AML-193 (cell line): ENCODE results near the gene MMS19.

ENCODE experiments used
- DNase-seq, 2 experiments: peaks; one replicate each; lab custom pipeline; 2025; lab: John Stamatoyannopoulos, UW

The MMS19 gene, protein sequence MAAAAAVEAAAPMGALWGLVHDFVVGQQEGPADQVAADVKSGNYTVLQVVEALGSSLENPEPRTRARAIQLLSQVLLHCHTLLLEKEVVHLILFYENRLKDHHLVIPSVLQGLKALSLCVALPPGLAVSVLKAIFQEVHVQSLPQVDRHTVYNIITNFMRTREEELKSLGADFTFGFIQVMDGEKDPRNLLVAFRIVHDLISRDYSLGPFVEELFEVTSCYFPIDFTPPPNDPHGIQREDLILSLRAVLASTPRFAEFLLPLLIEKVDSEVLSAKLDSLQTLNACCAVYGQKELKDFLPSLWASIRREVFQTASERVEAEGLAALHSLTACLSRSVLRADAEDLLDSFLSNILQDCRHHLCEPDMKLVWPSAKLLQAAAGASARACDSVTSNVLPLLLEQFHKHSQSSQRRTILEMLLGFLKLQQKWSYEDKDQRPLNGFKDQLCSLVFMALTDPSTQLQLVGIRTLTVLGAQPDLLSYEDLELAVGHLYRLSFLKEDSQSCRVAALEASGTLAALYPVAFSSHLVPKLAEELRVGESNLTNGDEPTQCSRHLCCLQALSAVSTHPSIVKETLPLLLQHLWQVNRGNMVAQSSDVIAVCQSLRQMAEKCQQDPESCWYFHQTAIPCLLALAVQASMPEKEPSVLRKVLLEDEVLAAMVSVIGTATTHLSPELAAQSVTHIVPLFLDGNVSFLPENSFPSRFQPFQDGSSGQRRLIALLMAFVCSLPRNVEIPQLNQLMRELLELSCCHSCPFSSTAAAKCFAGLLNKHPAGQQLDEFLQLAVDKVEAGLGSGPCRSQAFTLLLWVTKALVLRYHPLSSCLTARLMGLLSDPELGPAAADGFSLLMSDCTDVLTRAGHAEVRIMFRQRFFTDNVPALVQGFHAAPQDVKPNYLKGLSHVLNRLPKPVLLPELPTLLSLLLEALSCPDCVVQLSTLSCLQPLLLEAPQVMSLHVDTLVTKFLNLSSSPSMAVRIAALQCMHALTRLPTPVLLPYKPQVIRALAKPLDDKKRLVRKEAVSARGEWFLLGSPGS

DNA sequence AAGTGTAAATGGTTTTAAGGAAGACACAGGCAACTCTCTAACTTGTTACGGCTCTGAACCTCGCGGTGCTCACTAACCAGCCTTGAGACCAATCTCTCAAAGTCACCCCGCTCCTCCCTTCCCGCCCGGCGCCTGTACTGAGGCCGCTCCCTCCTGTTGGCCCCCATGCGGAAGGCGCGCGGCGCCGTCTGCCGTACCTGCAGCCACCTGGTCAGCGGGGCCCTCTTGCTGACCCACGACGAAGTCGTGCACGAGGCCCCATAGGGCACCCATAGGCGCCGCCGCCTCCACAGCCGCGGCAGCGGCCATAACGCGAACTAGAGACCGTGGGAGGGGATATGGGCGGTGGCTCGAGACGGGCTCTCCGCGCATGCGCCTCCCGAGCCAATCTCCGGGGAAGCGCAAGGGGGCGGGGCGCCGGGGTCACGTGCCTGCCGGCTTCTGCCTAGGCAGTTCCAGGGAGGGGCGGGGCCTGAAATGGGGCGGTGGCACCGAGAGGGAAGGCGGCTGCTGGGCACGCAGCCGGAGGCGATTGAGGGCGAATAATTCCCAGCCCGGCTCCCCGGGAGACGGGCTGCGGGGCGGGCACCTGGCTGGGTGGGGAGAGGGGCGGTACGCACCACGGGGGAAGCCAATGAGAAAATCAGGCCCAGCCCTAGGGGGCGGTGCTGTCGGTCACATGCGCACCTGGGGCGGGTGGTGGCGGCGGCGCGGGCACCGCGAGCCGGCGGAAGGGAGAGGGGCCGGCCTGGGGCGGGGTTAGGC, at the start of gene MMS19:
MMS19 (minus strand) TSS at position 347 of the 765 bp plus-strand sequence; CDS start at position 309, 38 bp downstream.
- DNase-seq = peak; percentile 91 to 98

DNA sequence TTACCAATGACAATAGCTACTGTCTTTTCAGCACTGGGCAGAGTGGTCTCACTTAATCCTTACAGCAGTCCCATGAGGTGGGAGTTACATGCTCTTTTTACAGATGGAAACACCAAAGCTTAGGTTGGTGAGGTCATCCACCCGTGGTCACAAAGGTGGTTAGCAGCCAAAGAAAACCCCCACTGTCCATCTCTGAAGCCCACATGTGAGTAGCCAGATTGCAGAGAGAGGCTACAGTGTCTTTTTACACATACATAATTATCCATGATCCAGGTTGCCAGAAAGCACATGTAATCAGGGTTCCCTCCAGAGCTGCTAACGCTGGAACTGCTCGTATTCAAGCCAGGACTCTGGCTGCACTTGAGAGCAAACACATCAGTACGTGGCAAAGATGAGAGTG, 49.7 kb upstream of the MMS19 start:
- no peak for DNase-seq

DNA sequence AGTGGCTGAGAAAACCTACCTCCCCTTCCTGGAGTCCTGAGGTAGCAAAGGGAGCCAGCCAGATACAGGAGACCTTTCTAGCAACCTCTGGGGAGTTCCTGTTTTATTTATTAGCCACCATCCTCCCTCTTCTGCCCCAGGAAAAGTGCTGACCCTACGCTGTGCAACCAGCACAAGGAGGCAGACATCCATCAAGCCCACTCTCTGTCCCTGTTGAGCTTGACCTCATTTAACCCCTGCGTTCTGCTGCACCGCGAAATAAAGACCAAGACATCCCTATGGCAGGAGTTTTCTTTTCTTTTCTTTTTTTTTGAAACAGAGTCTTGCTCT, 49.0 kb upstream of the MMS19 start:
- no peak for DNase-seq

DNA sequence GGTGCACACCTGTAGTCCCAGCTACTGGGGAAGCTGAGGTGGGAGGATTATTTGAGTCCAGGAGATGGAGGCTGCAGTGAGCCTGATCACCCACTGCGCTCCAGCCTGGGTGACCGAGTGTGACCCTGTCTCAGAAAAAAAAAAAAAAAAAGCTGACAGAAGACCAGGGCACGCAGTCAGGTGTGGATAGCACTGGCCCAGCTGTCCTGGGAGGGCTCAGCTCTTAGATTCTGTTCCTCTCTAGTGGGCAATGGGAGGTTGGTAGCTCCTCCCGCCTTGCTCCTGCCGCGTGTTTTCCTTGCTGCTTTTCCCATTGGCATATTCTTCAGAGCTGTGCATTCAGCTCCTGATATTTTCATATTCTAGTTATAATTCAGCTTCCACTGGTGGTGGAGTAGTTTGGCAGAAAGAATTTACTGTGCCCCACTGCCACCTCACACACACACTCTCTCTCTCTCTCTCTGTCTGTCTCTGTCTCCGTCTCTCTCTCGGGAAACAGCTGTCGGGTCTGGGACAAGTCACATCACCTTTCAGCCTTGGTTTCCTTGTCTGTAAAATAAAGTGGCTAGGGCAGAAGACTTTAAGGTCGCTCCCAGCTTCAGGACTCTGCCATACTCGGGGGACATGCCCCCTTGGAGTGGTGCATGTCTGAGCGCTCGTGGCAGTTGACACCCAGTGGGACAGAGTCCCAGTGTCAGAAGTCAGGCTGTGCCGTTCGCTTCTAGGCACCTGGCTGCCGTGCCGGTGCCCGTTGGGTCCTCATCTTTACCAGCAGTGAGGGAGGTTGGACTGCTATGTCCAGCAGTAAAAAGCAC, 48.4 kb upstream of the MMS19 start:
- no peak for DNase-seq

DNA sequence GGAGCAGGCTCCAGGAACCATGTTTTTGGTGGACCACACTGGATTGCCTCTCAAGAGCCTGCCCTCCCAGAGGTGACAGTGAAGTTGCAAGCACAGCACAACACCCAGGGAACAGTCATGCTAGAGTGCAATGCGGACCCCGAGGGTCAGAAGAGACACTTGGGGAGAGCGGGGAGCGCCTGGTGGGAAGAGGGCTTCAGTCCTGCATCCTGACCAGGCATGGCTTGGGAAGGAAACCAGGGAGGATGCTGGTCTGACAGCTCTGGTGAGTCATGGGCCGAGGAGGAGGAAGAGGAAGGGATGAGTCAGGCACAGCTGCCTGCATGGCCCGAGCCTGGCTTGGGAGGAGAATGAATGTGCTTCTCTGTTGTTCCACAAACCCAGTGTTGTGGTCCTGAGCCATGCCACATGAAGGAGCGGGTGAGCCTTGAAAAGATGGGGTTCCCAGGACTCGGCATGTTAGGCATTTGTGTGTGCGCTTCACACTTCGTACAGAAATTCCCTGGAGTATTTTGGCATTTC, 44.9 kb upstream of the MMS19 start:
- DNase-seq = peak; percentile 60 to 76

DNA sequence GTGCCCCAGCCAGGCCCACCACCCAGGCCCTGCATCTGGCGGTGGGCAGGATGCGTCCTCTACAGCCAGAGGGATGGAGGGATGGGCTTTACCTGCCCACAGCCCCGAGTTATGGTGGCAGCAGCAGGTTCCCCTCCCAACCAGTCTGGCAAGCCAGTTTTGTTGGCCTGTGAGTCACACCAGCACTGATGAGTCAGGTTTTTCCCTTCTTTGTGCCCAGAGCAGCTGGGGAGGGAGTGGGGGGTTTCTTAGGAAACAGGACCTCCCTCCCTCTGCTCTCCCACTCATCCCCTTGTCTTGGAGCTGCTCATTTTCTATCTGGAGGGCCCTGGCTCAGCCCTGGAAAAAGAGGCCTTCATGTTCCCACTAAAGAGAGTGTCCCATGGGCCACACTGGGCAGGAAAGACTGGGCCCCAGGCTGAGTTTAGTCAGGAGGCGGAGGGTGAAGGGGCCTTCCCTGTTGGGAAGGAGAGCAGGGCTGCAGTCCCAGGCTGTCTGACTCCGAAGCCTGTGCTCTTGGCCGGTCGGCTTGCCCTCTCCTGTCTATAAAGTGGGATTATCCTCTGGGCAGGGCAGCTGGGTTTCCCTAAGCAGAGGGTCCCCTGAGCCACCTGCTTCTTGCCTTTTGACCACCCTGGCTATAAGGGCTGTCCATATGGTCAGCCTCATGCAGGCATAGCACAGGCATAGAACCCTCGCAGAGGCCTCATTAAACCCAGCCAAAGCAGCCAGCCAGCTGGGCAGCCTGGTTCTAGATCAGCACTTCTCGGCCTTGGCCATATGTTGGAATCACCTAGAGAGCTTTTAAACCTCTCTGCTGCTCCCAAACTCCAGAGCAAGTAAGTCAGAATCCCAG, 44.2 kb upstream of the MMS19 start:
- no peak for DNase-seq

DNA sequence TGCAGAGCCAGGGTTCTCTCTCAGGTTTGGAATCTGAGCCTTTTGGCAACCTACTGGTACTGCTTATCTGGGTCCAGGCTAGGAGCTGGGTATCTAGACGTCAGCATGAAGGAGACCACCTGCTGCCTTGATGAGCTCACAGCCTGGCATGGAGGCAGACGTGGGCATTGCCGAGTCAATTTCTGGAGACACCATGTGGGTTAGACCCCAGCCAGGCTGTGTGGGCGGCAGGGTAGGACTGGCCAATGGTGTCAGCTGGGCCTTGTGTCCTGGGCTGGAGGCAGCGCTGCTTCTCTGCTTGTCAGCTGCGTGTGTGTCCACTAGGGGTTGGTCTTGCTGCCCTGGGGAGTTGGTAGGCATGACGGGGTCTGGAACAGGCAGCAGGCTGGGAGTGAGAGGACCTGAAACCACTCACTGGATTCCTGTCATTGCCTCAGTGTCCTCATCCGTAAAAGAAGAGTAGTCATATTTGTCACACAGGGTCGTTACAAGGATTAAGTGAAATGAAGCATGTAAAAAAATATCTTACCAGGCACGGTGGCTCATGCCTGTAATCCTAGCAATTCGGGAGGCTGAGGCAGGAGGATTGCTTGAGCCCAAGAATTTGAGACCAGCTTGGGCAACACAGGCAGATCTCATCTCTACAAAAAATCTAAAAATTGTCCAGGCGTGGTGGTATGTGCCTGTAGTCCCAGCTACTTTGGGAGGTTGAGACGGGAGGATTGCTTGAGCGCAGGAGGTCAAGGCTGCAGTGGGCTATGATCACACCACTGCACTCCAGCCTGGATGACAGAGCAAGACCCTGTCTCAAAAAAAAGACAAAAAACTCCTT, 42.7 kb upstream of the MMS19 start:
- DNase-seq = no peak

DNA sequence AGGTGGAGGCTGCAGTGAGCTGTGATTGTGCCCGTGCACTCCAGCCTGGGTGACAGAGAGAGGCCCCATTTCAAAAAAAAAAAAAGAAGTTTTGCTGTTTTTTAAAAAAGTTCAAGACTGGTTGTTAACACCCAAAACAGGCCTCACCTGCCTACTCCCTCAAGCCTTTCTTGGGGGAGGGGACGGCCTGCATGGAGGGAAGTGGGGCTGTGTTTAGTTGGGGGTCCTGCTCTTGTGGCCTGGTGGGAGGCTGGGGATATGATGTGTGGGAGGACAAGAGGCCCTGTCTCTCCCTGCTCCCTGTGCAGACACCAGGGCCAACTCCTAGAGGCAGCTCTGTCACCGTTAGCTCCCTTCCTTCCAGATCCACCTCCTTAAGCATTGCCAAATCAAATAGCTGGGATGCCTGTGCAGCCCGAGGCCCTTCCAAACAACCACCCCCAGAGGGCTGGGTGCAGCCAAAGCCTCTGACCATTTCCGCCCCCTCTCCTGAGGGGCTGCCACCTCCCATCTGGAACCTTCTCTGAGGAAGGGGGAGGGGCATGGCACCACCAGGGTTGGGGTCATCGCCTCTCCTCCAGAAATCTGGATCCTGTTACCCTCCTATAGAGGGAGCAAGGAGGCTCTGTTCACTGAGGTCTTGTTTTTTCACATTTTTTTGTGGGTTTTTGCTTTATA, 41.4 kb upstream of the MMS19 start:
- DNase-seq = no peak

DNA sequence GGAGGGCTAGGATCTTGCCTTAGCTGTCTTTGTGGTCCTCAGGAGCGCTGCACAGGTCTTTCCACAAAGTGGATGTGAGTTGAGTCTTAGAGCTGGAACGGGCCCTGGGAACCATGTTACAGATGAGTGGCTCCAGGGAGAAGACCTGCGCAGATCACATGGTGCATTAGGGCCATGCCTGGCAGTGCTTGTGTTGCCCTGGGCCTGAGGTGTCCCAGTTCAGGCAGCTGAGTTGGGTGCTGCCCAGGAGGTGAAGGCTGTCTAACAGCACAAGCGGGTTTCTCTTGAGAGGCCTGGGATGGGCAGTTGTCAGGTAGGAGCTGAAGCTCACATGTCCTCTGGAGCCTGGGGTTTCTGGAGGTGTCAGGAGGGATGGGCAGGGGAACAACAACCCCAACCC, 40.6 kb upstream of the MMS19 start:
- DNase-seq = no peak

DNA sequence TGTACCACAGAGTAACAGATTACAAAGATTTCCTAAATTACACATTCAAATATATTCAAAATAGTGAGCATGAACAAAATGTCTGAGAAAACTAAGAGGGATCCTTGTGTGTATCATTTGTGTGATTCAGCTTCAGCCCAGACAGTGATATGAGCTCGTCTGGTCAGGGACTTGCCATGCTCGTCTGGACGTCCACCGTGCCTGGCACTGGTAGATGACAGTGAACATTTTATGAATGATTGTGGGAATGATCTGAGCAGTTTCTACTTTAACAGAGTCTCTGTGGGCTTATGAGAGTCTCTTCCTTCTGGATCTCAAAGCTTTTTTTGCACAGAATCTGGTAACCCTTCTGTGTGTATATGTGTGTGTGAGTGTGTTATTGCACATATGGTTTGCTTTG, 40.2 kb upstream of the MMS19 start:
- DNase-seq = no peak

DNA sequence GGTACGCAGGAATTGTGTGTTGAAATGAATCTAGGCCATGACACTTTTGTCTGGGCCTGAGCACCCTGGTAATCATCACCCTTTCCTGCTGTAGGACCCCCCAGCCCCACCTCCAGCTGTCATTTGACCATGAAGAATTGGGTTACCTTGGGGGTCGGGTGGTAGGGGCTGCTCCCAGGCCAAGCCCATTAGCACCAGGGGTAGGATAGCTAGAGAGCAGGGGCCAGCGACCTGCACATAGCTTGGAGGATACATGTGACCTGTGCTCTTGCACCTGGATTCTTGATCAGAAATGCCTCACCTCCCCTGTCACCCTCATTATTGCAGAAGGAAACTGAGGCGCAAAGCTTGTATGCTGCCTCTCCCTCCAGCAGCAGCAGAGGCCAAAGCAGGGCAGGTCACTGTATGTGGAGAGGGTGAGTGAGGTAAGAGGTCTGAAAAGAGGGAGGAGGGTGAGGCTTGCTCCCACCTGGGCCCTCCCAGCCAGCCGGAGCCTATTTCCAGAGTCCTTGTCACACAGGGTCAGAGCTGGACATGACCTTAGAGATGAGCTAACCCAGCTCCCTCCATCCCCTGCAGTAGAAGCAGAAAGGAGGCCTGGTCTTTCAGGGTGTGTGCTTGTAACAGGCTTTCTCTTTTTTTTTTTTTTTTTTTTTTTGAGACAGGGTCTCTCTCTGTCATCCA, 39.1 kb upstream of the MMS19 start:
- no peak for DNase-seq

DNA sequence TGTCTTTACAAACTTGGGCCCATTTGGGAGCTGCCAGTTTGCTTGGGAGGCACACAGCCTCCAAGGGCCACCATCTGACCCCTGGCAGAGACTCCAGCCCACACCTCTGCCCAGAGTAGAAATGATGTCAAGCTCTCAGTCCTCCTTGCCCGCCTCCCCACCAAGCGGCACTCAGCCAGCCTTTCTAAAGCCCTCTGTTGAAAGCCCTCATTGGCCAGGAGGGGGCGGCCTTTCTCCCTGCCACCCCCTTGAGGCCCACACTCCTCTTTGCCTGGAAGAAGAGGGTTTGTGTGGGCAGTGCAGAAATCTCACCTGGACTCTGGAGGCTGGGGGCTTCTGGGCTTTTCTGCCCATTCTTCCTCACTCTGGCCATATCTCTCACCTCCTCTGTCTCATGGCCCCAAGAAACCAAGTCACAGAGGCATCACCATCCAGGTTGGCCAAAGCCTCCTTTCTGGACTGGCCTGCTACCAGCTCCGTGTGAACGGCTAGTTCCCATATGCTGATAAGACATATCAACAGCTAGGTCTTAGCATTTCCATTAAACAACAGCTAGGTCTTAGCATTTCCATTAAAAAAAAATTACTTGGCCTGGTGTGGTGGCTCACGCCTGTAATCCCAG, 36.6 kb upstream of the MMS19 start:
- DNase-seq = peak; percentile 8 to 23

DNA sequence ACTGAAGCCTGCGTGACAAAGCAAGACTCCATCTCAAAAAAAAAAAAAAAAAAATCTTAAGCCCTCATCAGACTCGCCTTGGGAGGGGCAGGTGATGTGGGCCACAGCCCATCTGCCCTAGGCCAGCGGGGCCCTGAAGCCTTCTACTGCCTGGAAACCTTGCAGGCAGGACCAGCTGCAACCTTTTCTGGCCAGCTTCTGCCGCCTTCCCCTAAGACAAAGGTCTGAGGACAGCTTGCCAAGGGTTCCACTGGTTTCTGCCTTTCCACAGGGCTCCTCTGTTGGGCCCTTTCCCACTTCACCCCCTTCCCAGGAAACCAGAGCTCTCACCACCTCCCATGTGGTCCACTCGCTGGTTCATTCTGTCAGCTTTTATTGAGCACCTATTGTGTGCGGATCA, 35.7 kb upstream of the MMS19 start:
- no peak for DNase-seq

DNA sequence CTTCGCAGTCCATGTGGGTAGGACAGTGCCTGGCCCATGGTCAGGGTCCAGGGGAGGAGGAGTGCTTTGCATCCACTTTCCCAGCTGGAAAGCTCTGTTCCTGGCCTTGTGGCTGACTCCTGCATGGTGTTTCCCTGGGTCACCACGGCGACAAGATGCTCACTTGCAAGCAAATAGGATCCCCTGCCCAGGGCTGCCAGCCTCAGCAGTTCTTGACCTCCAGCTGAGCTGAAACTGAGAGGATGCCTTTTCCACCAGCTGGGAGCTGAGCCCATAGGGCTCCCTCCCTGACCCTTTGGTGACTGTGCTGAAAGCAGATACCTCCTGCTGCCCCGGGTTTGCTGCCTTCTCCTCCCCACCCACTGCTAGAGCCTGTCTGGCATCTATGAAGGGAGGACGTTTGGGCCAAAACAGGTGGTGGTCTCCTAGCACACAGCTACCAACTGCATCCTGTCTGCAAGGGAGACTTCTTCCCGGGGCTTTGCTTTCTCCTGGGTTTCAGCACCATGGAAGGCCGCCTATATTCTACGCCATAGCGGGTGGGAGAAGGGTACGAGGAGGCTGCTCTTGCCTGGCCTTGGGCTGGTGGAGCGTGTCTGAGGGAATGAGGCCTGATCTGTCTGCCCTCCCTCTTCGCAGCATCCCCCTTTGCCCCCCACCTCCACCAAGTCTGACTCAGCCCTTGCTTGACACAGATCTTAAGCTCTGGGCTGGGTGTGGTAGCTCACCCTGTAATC, 34.9 kb upstream of the MMS19 start:
- no peak for DNase-seq

DNA sequence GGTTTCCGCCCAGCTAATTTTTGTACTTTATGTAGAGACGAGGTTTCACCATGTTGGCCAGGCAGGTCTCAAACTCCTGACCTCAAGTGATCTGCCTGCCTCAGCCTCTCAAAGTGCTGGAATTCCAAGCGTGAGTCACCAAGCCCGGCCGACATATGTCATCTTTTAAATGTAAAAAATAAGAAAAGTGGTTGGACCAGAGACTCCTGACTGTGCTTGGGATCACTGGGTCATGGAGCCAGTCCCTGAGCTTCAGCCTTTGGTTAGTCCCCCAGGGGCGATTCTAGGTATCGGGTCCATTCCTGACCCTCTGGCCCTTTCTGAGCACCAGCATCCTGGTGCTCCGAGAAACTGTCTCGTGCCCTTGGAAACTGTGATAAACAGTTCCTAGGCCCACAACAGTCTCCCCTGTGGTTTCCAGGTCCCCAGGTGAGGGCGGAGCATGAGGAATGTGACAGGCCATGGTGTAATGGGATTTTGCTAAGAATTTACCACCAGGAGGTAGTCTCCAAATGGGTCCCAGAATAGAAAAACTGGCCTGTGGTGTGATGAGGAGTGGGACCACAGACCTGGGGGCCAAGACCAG, 33.3 kb upstream of the MMS19 start:
- DNase-seq = no peak

DNA sequence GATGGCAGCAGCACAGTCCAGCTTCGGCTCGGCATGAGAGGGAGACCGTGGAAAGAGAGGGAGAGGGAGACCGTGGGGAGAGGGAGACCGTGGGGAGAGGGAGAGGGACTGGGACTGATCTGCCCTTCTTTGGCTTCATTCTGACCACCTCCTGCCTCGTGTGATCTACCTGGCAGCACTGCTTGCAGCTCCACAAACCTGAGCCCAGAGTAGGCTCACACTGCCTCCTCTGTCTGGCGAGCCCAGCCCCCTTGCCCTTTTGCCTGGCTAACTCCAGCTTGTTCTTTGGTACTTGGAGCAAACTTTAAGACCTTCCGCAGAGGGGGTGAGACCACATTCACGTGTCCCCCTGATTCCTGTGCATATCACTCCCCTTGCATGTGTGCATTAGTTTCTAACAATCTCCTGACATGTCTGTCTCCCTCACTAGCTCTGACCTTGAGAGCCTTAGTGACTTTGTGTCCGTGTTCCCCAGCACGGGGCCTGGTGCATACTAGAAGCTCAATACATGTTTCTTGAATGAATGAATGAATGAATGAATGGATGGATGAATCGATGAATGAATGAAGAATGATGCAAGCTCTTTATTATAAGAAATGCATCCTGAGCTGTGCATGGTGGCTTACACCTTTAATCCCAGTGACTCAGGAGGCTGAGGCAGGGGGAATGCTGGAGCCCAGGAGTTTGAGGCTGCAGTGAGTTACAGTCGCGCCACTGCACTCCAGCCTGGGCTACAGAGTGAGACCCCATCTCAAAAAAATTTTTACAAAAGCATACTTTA, 31.7 kb upstream of the MMS19 start:
- DNase-seq = no peak
